ENCODE measurements around the gene WASF1. TPM values are rescaled to one million over a fixed set of nuclear protein-coding genes. Genes with fewer than 3 reads are reported as not detected.

The WASF1 gene
- total RNA-seq, 4 donors from 2014 or later = 10.9 to 21.2 (median 11.8) TPM

DNA sequence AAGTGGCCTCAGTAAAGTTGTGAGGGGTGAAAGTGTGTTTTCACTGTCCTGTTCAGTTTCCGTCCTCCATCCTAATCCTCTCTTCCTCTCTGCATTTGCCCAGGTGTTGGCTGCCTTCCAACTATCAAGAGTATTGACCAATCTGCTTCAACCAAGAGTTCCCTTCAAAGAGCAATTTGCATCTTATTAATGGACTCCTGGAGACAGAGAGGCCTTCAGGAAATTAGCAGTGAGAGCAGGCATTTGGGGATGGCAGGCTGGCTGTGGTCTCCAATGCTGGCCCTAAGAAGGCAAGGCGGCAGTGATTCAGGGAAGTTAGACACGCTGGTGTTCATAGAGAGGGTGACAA is 124.1 kb downstream of the WASF1 start:
- no peak overlapping the region for H3K4me3 ChIP-seq
- no peak overlapping the region for H3K27ac ChIP-seq (replicated peaks in 1 of 4)
- 88% methylated on average over 3 of the region's 3 CpGs for WGBS
- H3K9me3 ChIP-seq = no peaks in the 10 kb centered on the region
- H3K4me1 ChIP-seq = peaks cover 0 to 4% (median 0%) of the 10 kb centered on the region in 4 donors
- no peaks in the 10 kb centered on the region for H3K36me3 ChIP-seq
- peak; percentile 66 for DNase-seq (ENCODE audit: extremely low spot score)
- H3K27me3 ChIP-seq = peaks cover 0 to under 1% (median 0%) of the 10 kb centered on the region in 4 donors
- intact Hi-C loops (cut with DNase I) = no loop called here
- no peak for TF ChIP-seq POLR2A (IDR thresholded peaks at IDR 0.05; ENCODE audit: low read depth)
- TF ChIP-seq, protein P1, sequence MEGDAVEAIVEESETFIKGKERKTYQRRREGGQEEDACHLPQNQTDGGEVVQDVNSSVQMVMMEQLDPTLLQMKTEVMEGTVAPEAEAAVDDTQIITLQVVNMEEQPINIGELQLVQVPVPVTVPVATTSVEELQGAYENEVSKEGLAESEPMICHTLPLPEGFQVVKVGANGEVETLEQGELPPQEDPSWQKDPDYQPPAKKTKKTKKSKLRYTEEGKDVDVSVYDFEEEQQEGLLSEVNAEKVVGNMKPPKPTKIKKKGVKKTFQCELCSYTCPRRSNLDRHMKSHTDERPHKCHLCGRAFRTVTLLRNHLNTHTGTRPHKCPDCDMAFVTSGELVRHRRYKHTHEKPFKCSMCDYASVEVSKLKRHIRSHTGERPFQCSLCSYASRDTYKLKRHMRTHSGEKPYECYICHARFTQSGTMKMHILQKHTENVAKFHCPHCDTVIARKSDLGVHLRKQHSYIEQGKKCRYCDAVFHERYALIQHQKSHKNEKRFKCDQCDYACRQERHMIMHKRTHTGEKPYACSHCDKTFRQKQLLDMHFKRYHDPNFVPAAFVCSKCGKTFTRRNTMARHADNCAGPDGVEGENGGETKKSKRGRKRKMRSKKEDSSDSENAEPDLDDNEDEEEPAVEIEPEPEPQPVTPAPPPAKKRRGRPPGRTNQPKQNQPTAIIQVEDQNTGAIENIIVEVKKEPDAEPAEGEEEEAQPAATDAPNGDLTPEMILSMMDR (IDR thresholded peaks at IDR 0.05) = no peak
- no peak for TF ChIP-seq POLR2AphosphoS5 (IDR thresholded peaks at IDR 0.05)
- no peak for TF ChIP-seq EP300 (IDR thresholded peaks at IDR 0.05)

DNA sequence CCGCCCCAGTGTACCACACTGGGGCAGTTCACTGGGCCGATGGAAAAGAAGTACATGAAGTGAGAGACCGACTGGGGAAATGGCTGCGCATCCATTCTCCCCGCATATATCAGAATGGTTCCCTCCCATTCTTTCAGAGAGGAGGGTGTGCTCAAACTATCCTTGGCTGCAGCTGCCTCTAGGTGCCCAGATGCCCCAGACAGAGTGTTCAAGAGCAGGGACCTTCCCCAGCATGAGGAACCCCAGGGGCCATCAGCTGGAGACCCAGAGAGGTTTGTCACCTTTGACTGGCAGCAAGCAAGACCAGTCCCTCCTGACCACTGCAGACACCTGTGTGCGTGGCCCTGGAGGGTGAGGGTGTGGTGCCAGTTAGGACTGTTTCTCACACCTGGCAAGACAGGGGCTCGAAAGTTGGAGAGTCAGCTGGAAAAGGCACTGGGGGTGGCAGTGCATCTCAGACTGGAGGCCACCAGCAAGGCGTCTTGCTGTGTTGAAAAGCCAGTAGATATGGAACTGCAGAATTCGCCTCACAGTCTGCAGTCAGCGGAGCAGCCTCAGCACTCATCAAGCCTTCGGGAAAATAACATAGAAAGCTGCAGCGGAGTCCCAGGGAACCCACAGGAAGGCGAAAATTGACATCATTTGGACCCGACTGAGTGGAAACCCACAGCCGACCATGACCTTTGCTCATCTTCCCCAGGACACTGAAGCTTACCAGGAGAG is 124.6 kb downstream of the WASF1 start:
- peak; percentile 87 for DNase-seq (ENCODE audit: extremely low spot score)
- no peak for TF ChIP-seq POLR2A (IDR thresholded peaks at IDR 0.05; ENCODE audit: low read depth)
- TF ChIP-seq EP300 (IDR thresholded peaks at IDR 0.05) = no peak
- TF ChIP-seq POLR2AphosphoS5 (IDR thresholded peaks at IDR 0.05) = no peak
- TF ChIP-seq, protein P1 (IDR thresholded peaks at IDR 0.05) = no peak
- intact Hi-C loops (cut with DNase I) = no loop called here
- H3K36me3 ChIP-seq = no peaks in the 10 kb centered on the region
- 86% methylated on average over 15 of the region's 15 CpGs for WGBS
- no peaks in the 10 kb centered on the region for H3K27me3 ChIP-seq
- no peaks in the 10 kb centered on the region for H3K9me3 ChIP-seq
- no peak overlapping the region for H3K4me3 ChIP-seq
- H3K27ac ChIP-seq (replicated peaks in 1 of 4) = no peak overlapping the region
- peaks cover 0 to 4% (median 0%) of the 10 kb centered on the region in 4 donors for H3K4me1 ChIP-seq

DNA sequence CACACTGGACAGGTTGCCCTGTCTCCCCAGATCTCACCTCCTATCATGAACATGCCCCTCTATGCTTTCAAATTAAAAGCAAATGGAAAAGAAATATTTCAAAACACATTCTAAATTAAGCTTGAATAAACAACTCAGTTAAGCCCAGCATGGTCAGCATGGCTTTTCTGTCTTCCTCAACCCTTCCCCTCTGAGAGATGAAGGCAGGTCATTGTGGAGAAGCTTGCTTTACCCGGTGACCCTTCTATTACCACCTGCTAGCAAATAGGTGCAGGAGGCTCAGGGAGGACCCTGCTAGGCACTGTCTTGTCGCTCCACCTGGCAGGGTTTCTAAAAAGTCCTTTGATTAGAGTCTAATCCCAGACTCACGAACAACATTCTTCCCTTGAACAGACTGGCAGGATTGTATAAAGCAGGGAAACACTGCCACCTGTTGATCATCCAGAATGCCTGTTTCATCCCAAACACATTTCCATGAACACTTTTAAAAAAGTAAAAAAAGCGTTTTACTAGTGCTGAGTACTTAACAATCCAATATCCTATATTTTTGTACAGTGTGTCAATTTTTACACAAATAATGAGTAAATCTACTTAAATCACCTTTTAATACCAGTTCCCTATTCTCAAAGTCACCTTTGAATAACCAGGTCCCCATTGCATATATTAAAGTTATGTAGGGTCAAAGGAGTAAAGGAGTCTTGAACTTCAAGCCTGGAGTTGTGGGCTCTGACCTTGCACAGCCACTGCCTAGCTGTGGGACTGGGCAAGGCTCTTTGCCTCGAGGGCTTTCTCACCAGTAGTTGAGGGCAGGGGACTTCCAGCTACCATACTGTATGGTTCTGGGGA is 125.9 kb downstream of the WASF1 start:
- peak; percentile 68 for DNase-seq (ENCODE audit: extremely low spot score)
- TF ChIP-seq, protein P1 (IDR thresholded peaks at IDR 0.05) = peak; percentile 56 to 77 (median 65)
- no peak for TF ChIP-seq POLR2AphosphoS5 (IDR thresholded peaks at IDR 0.05)
- TF ChIP-seq POLR2A (IDR thresholded peaks at IDR 0.05; ENCODE audit: low read depth) = no peak
- no peak for TF ChIP-seq EP300 (IDR thresholded peaks at IDR 0.05)
- no peak overlapping the region for H3K27ac ChIP-seq (replicated peaks in 1 of 4)
- intact Hi-C loops (cut with DNase I) = no loop called here
- no peak overlapping the region for H3K4me3 ChIP-seq
- H3K9me3 ChIP-seq = no peaks in the 10 kb centered on the region
- H3K27me3 ChIP-seq = no peaks in the 10 kb centered on the region
- H3K36me3 ChIP-seq = no peaks in the 10 kb centered on the region
- 18% methylated on average over 5 of the region's 5 CpGs for WGBS
- peaks cover 0 to 4% (median 0%) of the 10 kb centered on the region in 4 donors for H3K4me1 ChIP-seq

DNA sequence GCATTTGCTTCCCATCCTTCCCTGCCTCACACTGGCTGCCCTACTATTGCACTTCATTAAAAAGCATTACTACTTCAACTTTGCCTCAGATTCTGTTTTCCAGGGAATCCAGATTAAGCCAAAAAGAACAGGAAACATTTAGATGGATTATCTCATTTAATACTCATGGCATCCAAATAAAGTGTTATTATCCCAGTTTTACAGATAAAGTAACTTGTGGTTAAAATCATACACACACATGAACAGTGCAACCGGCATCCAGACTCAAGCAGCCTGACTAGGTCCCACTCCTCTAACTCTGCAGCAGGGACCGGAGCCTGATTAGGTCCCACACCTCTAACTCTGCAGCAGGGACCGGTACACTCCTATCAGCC is 129.0 kb downstream of the WASF1 start:
- Histone ChIP-seq H3K36me3 (no peaks in the 10 kb centered on the region), H3K4me3 (no peak overlapping the region), H3K27ac (replicated peaks in 1 of 4) (no peak overlapping the region), H3K9me3 (no peaks in the 10 kb centered on the region), H3K4me1 (peaks cover 0 to 4% (median 0%) of the 10 kb centered on the region in 4 donors), H3K27me3 (peaks cover 0 to 6% (median 0%) of the 10 kb centered on the region in 4 donors)
- DNase-seq (ENCODE audit: extremely low spot score) = peak; percentile 31
- no peak for TF ChIP-seq POLR2A (IDR thresholded peaks at IDR 0.05; ENCODE audit: low read depth)
- no peak for TF ChIP-seq POLR2AphosphoS5 (IDR thresholded peaks at IDR 0.05)
- intact Hi-C loops (cut with DNase I) = no loop called here
- 91% methylated on average over 3 of the region's 3 CpGs for WGBS

Other genes starting within 250 kb of the WASF1 start
- gene GPR6, start 201.4 kb downstream of the WASF1 start, total RNA-seq = under 1 TPM in 1 of 4 donors, not detected in 3; 0.52 TPM
- 10 to 100 TPM; 12.0 to 29.1 (median 15.2) TPM for gene CDC40, start 757 bp upstream of the WASF1 start, total RNA-seq
- gene METTL24, start 178.7 kb upstream of the WASF1 start, total RNA-seq = 10 to 100 TPM; 16.9 to 32.8 (median 23.5) TPM
- gene DDO, start 235.9 kb upstream of the WASF1 start, total RNA-seq = 1 to 10 TPM in 2 of 4 donors, under 1 TPM in 2; 0.29 to 2.1 (median 1.1) TPM